ENCODE results near the gene JMJD6.
A peak's percentile ranks its signal among the peaks of the same experiment; 100 is the strongest.
"Not testable (repeated sequence)": the region's sequence is repeated elsewhere in the genome, so short reads cannot be mapped to it uniquely, and the experiment has no call there.

The JMJD6 gene

GRCh38 chr17:76726231-76726775, at the start of gene JMJD6:
TSS of gene JMJD6 (minus strand) at chr17:76726606. CDS start at chr17:76726475, 131 bp downstream.
- peak; percentile 96 for DNase-seq (ENCODE audit: low spot score)

DNA sequence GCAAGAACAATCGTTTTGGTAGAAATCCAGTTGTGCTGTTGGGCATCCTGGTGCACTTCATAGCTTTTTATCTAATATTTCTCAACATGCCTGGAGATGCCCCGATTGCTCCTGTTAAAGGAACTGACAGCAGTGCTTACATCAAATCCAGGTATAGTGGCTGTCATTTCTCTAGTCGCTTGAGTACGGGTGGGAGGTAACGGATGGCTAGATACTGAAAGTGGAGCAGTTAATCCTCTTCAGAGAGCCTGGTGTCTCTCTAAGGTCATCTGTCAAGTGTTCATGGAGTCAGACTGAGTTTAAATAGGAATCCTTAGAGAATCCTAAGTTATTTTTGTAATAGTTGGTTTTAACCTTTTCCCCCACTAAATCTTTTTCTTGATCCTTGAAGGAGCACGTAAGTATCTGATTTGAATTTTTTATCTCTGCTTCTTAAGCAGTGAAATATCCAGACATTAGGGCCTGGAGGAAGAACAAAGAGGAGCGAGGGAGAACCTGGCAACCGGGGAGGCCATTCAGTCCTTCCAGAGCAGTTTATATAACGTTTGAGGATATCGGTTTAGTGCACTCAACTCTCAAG, 48.7 kb upstream of the JMJD6 start:
- DNase-seq (ENCODE audit: low spot score): no peak

DNA sequence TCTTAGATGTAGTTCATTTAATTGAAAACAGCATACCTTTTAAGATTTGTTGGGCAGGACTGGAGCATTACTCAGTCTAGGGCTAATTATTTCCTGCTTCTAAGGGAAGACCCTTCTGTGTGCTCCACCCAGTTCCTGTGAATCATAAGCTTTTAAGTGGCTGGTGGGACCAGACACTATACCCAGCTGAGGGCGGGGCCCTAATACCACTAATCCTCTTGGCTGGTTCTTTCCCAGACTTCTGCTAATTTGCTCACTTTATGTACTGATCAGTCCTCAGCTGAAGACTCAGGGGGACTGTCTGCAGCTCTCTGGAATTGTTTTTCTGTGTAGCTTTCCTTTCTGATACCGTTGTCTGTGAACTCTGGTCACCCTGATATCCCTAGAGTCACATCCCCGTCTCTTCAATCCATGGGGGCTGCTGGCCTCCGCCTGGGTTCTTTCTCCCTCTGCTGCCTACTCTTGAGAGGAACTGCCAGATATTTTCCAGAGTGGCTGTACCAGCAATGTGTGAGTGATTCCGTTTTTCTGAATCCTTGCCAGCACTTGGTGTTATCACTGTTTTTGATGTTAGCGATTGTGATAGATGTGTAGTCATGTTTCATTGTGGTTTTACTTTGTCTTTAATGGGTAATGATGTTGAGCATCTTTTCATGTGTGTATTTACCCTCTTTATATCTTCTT, 46.6 kb upstream of the JMJD6 start:
- DNase-seq (ENCODE audit: low spot score): no peak

DNA sequence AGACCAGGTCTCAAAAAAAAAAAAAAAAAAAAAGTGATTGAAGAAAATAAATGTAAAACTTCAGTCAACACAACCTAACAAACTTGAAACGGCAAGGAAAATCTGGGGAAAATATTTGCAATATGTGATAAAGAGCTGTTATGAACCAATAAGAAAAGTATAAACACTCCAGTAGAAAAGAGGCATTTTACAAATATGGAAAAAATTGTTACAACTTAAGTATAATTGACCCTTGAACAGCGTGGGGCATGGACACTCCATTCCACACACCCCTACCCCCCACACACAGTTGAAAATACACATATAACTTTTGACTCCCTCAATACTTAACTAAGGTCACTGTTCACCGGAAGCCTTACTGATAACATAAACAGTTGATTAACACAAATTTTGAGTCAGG, 32.2 kb upstream of the JMJD6 start:
- no peak for DNase-seq (ENCODE audit: low spot score)

GRCh38 chr17:76757256-76757655, 30.9 kb upstream of the JMJD6 start:
- DNase-seq (ENCODE audit: low spot score): no peak

- no peak for DNase-seq (ENCODE audit: low spot score)
Measured at GRCh38 chr17:76755285-76755684, 28.9 kb upstream of the JMJD6 start.

- no peak for DNase-seq (ENCODE audit: low spot score)
Measured at GRCh38 chr17:76753061-76753961, 26.9 kb upstream of the JMJD6 start.

DNA sequence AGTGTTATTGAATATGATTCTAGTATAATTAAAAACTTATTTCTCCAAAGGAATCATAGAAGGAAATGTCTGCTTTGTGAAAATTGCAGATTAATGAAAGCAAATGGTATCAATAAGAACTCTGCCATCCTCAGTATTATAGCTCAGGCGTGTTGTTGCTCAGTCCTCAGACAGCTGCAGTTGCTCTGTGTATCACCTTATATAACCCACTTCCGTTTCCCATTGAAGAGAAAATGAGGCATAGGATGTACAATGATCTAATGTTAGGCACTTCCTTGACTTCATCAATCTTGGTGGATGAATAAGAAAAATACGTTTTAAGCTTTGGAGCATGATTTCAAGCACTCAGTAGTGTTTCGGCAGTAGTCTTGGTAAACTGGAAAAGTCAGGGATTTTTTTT, 25.6 kb upstream of the JMJD6 start:
- no peak for DNase-seq (ENCODE audit: low spot score)

DNA sequence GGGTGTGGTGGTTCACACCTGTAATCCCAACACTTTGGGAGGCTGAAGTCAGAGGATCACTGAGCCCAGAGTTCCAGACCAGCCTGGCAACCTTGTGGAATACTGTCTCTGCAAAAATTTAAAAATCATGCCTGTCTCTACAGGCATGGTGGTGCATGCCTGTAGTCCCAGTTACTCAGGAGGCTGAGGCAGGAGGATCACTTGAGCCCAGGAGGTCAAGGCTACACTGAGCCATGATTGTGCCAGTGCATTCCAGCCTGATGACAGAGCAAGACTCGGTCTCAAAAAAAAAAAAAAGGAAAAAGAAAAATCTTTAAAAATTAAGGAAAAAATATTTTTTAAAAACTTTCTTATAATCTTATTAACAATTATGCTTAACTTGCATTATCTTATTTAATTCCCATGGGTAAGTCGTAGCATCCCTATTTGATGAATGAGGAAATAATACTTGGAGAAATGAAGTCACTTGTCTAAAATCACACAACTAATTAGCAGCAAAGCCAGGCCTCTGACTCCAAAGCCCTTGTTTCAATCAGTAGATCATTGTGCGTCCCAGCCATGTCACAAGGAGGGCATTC, 25.1 kb upstream of the JMJD6 start:
- DNase-seq (ENCODE audit: low spot score): no peak

GRCh38 chr17:76748657-76749056, 22.3 kb upstream of the JMJD6 start:
- no peak for DNase-seq (ENCODE audit: low spot score)

GRCh38 chr17:76747716-76748363, 21.4 kb upstream of the JMJD6 start:
- DNase-seq (ENCODE audit: low spot score): no peak

DNA sequence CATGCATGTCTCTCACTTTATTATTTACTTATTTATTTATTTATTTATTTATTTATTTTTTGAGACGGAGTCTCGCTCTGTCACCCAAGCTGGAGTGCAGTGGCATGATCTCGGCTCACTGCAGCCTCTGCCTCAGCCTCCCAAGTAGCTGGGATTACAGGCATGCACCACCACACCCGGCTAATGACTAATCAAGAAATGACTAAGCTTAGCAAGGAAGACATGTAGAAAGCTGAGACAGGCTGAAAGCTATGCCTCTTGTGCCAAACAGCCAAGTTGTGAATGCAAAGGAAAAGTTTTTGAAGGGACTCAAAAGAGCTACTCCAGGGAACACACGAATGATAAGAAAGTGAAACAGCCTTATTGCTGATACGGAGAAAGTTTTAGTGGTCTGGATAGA, 19.4 kb upstream of the JMJD6 start:
- not testable (repeated sequence) for DNase-seq (ENCODE audit: low spot score)

GRCh38 chr17:76744747-76745146, 18.3 kb upstream of the JMJD6 start:
- DNase-seq (ENCODE audit: low spot score): no peak

DNA sequence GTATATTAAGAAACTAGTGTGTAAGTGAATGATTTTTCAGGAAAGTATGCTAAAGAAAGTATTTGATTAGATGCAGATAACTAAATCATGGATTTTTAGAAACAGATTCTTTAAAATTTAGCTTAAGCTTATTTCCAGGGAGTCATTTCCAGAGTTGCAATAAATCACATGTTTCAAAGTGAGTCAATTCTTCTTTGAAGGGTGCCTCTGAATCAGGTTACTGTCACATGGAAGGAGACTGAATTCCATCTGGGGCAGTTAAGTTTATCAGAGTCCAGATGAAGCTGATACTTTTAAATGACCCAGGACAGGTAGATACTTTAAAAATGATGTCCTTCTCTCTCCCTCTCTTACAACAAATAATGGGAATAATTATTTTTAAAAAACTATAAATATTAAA, 16.6 kb upstream of the JMJD6 start:
- no peak for DNase-seq (ENCODE audit: low spot score)

GRCh38 chr17:76740329-76741118, 14.1 kb upstream of the JMJD6 start:
- DNase-seq (ENCODE audit: low spot score): no peak

GRCh38 chr17:76739568-76740115, 13.2 kb upstream of the JMJD6 start:
- not testable (repeated sequence) for DNase-seq (ENCODE audit: low spot score)

- no peak for DNase-seq (ENCODE audit: low spot score)
Measured at GRCh38 chr17:76738468-76738850, 12.1 kb upstream of the JMJD6 start.

- DNase-seq (ENCODE audit: low spot score): peak; percentile 92
Measured at GRCh38 chr17:76737676-76738467, 11.5 kb upstream of the JMJD6 start, which contains the start of gene MFSD11. TSS of gene MFSD11 (plus strand) at chr17:76738119. CDS start at chr17:76738353, 234 bp downstream.

GRCh38 chr17:76737082-76737675, 10.8 kb upstream of the JMJD6 start, which contains the start of gene SRSF2:
TSS of gene SRSF2 (minus strand) at chr17:76737331. CDS start at chr17:76737160, 171 bp downstream.
- peak; percentile 96 for DNase-seq (ENCODE audit: low spot score)
